ENCODE results near the gene KDM4B.

DNA sequence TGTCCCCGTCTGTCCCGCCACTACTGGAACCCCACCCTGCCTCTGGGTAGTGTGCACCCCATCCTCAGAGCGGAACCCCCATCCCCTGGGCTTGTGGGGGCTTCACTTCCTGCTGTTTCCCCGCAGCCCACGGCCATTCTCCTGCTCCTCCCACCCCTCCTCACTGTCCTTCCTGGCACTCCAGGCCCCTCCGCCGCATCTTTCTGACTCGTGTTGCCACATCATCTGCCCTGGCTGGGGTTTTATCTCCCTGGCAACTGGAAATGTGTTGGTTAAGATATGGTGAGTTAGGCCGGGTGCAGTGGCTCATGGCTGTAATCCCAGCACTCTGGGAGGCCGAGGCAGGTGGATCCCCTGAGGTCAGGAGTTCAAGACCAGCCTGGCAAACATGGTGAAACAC is 37.3 kb downstream of the KDM4B start:
- TF ChIP-seq POLR2A (IDR thresholded peaks at IDR 0.05; ENCODE audit: low read length) (no peak), GATA1 (IDR thresholded peaks at IDR 0.05; ENCODE audit: low read depth, low read length) (no peak)
